Activated T-cell treated with anti-CD3 and anti-CD28 coated beads for 4 hours (primary cell): ENCODE data around the gene LOXL4.

Experiments used
- DNase-seq: peaks from one replicate; pipeline ENCODE4 v3.0.0-alpha.2; 2020

LOXL4 gene

GRCh38 chr10:98267894-98268693 lies at the start of gene LOXL4:
Gene LOXL4 (minus strand): TSS chr10:98268194. CDS start chr10:98263019, 5,175 bp downstream.
- no peak for DNase-seq

GRCh38 chr10:98316661-98317060 lies 48.7 kb upstream of the LOXL4 start:
- no peak for DNase-seq

GRCh38 chr10:98316170-98316569 lies 48.2 kb upstream of the LOXL4 start:
- DNase-seq: no peak

- no peak for DNase-seq
These were observed 46.7 kb upstream of the LOXL4 start for GRCh38 chr10:98314532-98315284.

GRCh38 chr10:98313598-98313997 lies 45.6 kb upstream of the LOXL4 start:
- DNase-seq: no peak

- DNase-seq: no peak
These were observed 44.8 kb upstream of the LOXL4 start for GRCh38 chr10:98312822-98313221.

GRCh38 chr10:98312349-98312748 lies 44.4 kb upstream of the LOXL4 start:
- no peak for DNase-seq

- DNase-seq: no peak
These were observed 42.7 kb upstream of the LOXL4 start for GRCh38 chr10:98310701-98311100.

- DNase-seq: no peak
These were observed 41.7 kb upstream of the LOXL4 start for GRCh38 chr10:98309366-98310355.

GRCh38 chr10:98308669-98309365 lies 40.8 kb upstream of the LOXL4 start:
- no peak for DNase-seq

- DNase-seq: no peak
These were observed 40.0 kb upstream of the LOXL4 start for GRCh38 chr10:98307916-98308541.

GRCh38 chr10:98306501-98306900 lies 38.5 kb upstream of the LOXL4 start:
- no peak for DNase-seq

GRCh38 chr10:98303569-98303968 lies 35.6 kb upstream of the LOXL4 start:
- no peak for DNase-seq

- no peak for DNase-seq
These were observed 34.9 kb upstream of the LOXL4 start for GRCh38 chr10:98302741-98303365.

GRCh38 chr10:98301664-98302319 lies 33.8 kb upstream of the LOXL4 start:
- no peak for DNase-seq

- DNase-seq: no peak
These were observed 32.7 kb upstream of the LOXL4 start for GRCh38 chr10:98300526-98301229.

- DNase-seq: no peak
These were observed 31.3 kb upstream of the LOXL4 start for GRCh38 chr10:98299341-98299740.

- no peak for DNase-seq
These were observed 28.5 kb upstream of the LOXL4 start for GRCh38 chr10:98296524-98296923.

GRCh38 chr10:98295907-98296306 lies 27.9 kb upstream of the LOXL4 start:
- DNase-seq: no peak

- DNase-seq: no peak
These were observed 27.4 kb upstream of the LOXL4 start for GRCh38 chr10:98295401-98295811.
